Posterior vena cava (tissue), 2 donors: ENCODE measurements around the gene MYNN. TPM values are rescaled to one million over a fixed set of nuclear protein-coding genes. Genes with fewer than 3 reads are reported as not detected.
A peak's percentile ranks its signal among the peaks of the same experiment; 100 is the strongest.

Experiments used
- DNase-seq: peaks from one replicate; pipeline ENCODE4 v3.0.0-alpha.2; 2020; ENCODE audit warnings: low spot score
- intact Hi-C, 2 donors: fragments of 100-400 bp; cut with DNase I; formaldehyde crosslinking; loops; one replicate each; pipeline versions ENCODE4 v1.14.1 to v1.14.2; 2022 to 2023
- total RNA-seq, 2 donors: library from RNA; stranded (reverse); fragmentation: NEBNext Ultra II Directional; extraction: Animal tissue kit (Norgen Biotek cat#: 25700); gene quantifications; one replicate each; pipeline ENCODE4 v1.2.1, GENCODE V29; 2021
- donor health status: DM: yes; HTN: yes; CAD: no.
- donor health status: DM: yes; HTN: yes; CAD: no.

Gene MYNN
- total RNA-seq, 2 donors from 2014 or later: 15.0 to 17.4 TPM

DNA sequence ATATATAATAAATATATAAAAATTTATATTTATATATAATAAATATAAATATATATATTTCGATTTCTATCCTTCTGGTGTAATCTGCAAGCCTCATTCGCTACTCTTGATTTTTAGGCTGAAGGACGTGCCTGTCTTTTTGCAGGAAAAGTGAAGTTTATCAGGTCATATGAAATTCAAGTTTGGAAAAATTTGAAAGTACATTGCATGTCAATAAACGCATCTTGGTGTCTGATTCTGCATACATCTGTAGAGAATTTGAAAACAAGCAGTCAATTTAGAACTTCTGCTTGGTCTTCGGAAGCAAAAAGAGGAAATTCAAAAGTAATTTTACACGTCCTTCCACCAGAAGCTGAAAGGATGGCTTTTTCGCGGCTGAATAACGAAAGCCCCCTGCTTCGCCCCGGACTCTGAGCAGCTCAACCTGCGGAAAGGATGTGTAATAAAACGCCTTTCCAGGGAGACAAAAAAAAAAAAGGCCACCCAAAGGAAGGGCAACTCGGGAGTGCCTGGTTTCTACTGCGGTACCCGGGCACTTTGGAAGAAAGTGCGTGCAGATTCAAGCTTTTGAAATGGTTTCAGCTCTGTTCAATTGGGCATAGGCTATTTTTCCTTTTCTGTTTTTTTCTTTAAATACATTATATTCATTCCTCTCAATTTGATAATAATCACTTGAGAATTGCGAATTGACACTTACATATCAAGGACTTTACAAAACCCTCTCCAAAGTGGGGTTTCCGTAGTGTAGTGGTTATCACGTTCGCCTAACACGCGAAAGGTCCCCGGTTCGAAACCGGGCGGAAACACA, 1.5 kb upstream of the MYNN start:
- intact Hi-C loops: no loop called here

DNA sequence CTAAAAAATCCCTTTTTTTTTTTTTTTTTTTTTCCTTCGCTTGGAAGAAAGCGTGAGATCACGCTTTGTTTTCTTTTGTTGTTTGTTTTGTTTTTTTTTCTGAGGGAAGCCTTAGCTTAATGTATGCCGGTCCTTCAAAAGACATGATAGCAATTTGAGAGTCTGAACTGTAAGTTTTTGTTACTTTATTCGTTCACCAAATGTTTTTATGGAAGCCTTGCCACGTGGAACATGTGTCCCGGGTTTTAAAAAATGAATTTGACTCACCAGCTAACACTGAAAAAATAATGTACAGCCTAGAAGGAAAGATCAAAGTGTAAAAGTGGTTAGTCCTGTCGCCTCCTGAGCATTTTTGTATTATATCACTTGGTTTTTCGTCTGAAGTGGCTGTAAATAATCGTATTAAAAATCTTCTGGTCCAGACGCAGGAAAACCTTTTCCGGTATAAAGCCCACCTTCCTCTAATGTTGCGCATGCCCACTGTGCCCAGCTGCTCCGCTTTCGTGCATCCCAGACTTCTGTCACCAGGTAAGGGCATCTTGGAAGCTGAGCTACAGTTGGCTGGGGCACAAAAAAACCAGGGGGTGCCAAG, 795 bp upstream of the MYNN start:
- intact Hi-C loops: no loop called here

More for the DNA sequence above, 1.5 kb upstream of the MYNN start:
- no peak for DNase-seq

DNA sequence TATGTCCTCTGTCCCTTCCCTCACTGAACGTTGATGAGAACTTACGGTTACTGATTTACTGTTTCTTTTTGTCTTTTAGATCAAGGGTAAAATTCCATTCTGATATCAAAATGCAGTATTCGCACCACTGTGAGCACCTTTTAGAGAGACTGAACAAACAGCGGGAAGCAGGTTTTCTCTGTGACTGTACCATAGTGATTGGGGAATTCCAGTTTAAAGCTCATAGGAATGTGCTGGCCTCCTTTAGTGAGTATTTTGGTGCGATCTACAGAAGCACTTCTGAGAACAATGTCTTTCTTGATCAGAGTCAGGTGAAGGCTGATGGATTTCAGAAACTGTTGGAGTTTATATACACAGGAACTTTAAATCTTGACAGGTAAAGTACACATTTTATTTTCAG, 990 bp downstream of the MYNN start:
- intact Hi-C loops: no loop called here
- DNase-seq: no peak

More for the DNA sequence above, 795 bp upstream of the MYNN start:
- DNase-seq: peak; percentile 88

DNA sequence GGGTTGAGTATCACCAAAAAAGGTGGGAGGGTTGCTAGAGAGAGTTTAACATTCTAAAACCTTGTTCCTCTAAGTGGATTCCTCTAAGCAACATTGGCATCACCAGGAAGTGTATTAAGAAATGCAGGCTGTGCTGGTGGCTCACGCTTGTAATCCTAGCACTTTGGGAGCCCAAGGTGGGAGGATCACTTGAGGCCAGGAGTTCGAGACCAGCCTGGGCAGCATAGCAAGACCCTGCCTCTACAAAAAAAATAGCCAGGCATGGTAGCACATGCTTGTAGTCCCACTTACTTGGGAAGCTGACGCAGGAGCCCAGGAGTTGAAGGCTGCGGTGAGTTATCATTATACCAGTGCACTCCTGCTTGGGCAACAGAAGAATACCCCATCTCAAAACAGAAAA, 4.6 kb downstream of the MYNN start:
- intact Hi-C loops: no loop called here
- no peak for DNase-seq

DNA sequence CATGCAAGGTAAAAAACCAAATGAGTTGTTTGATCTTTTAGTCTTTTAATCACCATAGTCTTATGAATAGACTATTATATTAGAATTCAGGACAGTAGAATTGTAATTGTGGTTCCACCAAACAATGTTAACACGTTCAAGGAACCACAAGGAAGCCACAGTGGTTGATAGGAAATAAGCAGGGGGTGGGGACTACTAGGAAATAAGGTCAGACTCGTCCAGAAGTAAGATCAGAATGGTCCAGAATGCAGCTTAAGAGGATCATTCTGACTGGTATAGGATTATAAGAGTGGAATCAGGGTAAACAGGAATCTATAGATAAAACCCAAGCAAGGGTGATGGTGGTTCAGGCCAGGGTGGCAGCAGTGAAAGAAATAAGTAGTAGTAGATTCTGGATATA, 7.5 kb downstream of the MYNN start:
- intact Hi-C loops: no loop called here
- DNase-seq: no peak

DNA sequence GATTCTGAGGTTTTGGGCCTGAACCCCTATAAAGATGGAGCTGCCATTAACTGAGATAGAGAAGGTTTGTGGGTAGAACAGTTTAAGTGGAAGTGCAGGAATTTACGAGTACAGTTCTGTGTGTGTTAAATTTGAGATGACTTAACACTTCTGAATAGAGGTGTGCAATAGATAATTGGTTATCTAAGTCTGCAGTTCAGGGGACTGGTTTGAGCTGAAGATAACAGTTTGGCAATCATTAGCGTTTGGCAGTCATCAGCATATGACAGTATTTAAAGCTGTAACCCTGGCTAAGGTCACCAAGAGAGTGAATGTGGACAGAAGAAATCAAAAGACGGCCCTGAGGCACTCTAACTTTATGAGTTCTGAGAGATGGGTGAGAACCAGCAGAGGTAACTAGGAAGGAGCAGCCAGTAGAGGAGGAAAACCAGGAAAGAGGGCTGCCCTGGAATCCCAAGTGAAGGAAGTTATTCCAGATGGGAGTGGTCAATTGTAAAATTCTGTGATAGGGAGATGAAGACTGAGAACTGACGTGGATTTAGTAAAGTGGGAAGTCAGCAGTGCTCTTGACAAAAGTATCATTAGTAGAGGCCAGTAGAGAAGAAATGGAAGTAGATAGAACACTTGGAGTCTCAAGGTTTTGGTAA, 8.1 kb downstream of the MYNN start:
- intact Hi-C loops: no loop called here
- no peak for DNase-seq

DNA sequence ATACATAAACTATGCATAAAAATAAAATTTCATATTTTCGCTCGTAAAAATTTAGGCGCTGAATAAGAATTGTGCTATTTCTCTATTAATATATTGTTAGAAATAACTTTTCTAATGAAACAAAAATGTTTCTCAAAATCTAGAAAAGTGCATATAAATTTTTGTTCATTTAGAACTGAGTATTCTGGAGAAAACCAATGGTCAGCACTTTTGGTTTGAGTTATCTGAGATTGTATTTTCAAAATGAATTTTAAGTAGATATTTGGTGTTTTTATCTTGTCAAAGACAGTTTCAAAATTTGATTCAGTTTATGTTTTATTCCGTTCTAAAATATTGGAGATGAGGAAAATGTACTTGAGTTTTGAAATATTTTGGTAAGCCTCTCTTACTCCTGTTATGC, 13.9 kb downstream of the MYNN start:
- intact Hi-C loops: no loop called here
- no peak for DNase-seq

DNA sequence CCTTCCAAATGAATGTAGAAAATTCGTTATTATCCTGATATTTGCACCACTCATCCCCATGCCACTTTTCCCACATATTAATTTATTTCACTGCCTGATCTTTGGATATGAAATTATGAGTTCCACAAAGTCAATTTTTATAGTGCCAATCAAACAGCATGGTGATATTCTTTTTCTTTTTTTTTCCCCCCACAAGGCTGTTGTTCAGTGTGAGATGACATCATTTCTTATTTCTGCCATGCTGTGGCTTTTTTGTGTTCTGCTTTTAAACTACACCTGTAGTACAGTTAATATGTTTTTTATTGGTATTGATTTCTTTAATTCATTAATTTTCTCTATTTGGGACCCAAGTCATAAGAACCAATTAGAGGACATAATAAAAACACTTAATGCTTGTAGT, 14.6 kb downstream of the MYNN start:
- intact Hi-C loops: no loop called here
- DNase-seq: no peak

DNA sequence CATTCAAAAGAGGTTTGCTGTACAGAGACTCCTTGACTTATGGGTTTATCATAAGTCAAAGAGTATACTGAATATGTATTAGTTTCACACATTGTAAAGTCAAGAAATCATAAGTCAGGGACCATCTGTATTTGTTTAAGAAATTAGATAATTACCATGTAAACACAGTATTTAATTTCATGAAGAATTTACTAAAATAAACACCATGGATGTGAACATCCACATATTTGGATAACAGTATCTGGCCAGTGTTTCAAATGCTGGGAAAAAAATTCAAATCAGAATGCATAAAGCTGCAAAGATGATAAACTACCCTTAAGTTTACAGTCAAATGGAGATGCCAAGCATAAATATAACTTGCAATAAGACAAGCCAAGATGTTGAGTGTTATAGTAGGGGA, 17.0 kb downstream of the MYNN start:
- intact Hi-C loops: no loop called here
- DNase-seq: no peak

DNA sequence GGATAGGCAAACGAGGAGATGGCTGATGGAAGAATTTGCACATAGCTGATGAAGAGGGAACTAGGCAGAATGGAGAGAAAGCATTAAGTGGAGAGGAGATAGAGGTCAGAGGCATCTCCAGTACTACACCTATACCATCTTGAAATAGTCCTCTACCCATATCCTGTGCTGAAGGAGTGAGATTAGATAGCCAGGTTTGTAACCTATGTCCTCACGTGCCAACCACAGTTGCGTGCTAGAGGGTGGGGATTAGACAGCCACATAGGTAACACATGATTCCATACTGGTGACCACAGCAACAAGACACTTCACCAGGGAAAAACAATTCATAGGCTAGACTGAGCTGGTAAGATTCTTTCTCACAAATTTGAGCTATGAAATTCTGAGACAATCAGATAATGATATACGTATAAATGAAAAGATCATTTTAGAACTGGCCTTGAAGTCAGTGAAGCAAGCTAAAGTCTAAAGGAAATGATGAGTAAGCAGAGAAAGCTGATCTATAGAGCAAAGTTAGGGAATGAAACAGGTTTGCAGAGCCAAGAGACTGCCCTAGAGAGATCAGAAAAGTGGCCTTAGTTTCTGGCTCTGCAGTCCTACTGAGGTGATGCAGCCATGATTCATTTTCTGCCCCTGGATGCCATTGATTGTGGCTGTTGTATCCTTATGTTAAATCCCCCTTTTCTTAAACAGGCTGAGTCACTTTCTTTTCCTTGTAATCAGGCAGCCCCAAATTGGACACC, 17.7 kb downstream of the MYNN start:
- DNase-seq: no peak
- intact Hi-C loops: no loop called here

DNA sequence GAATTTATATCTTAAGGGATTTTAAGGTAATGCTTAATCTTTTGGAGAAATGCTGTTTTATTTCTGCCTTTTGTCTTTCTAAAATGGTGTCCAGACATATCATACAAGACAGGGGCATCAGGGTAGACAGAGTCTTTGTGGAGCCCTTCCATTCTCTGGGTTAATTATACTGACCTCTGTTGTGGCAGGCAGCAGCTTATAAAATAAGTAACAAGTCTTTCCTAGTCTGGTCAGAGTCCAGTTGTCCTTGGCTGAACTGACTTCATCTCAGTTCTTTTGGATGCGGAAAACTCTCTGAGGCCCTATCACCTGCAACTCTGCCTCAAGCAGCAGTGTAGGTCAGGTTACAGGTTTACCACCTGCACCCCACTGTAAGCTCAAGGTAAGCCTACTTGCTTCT, 19.2 kb downstream of the MYNN start:
- intact Hi-C loops: no loop called here

DNA sequence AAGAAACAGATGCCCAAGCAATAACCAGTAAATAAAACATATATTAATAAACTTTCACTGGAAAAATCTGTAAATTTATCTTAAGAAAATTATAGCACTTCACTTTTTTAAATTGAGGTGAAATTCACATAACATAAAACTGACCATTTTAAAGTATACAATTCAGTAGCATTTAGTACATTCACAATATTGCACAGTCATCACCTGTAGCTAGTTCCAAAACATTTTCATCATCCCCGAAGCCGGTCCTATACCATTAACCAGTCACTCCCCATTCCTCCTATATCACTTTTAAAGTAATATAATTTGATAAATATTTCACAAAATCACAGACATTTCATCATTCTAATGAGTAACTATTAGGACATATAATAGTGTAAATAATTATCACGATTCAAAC, 31.5 kb downstream of the MYNN start:
- intact Hi-C loops: no loop called here
- no peak for DNase-seq

More for the DNA sequence above, 19.2 kb downstream of the MYNN start:
- DNase-seq: no peak

DNA sequence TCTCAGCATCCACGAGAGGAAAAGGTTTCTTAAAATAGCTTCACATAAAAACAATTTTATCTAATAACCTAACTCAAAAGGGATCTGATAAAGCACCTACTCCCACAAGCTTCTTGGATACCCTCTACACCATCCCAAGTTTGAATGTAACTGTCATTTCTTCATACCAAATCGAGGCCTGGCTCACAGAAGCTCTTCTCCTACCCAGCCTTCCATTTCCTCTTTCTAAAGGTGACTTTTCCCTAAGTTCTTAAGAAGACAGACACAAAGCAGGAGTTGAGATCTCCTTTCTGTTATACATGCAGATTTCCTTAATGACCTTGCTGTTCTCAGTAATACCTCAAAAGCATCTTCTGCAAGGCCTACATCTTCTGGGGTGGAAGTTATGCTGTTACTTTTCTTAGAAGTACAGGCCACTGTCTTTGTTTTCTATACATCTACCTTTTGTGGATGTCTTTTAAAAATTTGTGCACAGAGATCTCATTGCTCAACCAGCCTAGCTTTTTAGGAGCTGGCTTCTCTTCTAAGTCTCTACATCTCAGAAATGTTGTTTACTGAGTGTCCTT, 36.1 kb downstream of the MYNN start:
- intact Hi-C loops: no loop called here

DNA sequence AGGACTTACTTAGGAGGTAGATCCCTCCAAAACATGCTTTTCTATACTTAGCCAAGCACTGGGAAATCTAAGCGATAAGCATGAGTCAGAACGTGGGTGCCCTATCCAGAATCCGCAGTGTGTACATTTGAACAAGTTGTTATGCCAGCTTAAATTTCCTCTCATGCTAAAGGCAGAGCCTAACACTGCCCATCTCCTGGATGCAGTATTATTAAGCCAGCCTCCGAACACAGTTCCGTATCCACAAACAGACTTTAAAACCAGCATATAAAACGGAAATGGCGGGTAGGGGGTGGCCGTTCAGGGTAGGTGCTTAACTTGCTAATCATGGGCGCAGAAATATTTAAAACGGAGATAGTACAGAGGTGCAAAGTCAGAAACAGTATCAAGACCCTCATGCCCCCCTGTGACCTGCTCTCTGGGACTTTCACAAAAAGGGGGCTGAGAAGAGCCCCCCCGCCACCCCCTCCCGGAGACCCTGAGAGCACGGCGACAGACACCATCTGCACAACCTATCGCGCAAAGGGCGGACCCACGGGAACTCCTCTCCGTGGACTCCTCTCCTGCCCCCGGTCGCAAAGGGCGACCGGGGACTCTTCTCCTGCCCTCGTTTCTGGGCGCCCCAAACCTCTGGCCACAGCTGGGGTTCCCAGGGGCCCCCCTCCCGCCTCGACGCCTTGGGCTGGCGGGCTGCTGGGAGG, 38.6 kb downstream of the MYNN start:
- DNase-seq: no peak
- intact Hi-C loops: no loop called here

More for the DNA sequence above, 36.1 kb downstream of the MYNN start:
- no peak for DNase-seq

DNA sequence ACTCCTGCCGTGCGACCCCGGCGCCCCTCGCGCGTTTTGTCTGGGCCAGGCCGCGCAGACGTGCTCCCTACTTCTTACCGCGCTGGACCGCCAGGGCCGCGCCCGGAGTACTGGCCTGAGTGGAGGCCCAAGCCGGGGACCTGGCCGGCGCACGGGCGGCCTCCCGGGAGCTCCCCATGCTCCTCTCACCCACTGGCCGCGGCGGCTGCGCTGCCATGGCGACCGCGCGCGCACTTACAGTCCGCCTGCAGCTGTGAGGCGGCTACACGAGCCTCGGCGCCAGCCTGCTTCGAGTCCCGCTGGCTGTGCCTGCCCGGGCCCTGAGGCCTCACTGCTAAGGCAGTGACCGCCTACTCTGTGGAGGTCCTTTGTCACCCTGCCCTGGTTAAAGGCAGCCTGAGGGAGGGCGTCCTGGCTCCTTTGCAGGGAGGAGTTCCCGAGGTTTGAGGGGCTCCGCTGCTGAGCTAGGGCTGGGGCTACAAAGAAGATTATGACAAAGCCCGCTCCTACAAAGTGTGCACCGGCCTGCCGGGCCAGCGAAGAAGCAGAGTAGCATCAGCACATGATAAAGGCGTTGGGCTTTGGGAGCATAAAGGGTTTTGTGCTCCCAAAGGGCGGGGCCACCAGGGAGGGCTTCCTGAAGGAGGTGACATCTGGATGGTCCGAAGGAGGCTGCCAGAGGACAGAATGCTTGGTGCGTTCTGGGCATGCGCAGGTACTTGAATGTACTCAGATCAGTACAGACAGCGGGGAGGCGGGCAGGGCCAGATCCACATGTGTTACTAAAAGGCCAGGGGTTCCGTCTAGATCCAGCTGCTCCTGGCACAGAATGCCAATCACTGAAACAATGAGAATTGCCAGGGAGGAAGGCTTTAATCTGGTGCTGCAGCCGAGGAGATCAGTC, 39.4 kb downstream of the MYNN start, which contains the start of the genes LRRC34 and LRRIQ4:
Gene LRRC34, minus strand, starts transcription at position 573 of the 904 bp plus-strand sequence. Its CDS starts 356 bp downstream, at position 217.
Gene LRRIQ4, plus strand, starts transcription at position 539 of the 904 bp plus-strand sequence. CDS start 9,052 bp downstream, outside the sequence.
- peak; percentile 92 for DNase-seq
- intact Hi-C loops: no loop called here

DNA sequence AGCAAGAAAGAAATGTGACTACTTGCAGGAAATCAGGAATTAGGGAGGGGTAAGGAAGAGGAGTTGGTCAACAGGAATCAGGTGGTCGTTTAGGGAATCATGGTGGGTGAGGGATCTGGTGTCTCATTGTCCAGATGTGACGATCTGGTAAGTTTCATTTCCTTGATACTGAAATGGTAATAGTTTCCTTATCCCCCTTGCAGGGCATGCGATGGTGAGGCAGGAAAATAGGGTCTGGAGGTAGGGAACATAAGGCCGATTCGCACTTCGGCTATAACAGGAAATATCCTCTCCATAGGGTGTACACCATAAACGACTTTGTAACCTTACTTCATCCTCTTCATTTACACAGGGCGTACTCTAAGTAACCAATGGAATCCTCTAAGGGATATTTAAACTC, 40.1 kb downstream of the MYNN start:
- no peak for DNase-seq

DNA sequence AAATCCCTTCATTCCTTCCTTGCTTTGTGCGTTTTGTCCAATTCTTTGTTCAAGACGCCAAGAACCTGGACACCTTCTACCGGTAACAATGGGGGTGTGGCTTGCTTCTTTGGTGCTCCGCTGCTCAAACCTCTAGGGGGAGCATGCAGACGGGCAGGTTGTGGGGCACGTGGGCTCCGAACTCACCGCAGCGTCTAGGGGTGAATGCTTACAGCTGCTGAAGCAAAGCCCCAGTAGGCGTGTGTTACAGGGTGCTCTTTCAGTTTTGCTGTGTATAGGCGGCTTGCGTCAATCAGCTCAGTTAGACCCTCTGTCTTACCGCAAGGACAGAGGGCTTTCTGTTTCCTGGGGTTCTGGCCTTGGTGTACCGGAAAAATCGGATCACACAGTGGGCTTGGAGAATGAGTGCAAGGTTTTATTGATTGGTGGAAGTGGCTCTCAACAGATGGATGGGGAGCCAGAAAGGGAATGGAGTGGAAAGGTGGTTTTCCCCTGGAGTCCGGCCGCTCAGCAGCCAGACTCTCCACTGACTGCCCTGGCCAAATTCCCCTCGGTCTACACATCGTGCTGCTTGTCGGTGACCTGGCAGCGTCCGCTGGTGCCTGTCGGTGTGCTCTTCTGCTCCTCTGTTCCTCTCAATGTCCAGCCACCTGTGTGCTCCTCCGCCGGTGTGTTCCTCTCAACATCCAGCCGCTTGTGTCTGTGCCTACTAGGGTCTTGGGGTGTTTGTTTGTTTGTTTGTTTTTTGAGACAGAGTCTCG, 40.7 kb downstream of the MYNN start:
- intact Hi-C loops: no loop called here
- no peak for DNase-seq

More for the DNA sequence above, 40.1 kb downstream of the MYNN start:
- intact Hi-C loops: no loop called here
